Measurements from ENCODE around the gene AKAP7. TPM values are rescaled to one million over a fixed set of nuclear protein-coding genes. Genes with fewer than 3 reads are reported as not detected.
A peak's percentile ranks its signal among the peaks of the same experiment; 100 is the strongest.

AKAP7 gene
- total RNA-seq, 1 donor from 2014 or later: 4.6 TPM

DNA sequence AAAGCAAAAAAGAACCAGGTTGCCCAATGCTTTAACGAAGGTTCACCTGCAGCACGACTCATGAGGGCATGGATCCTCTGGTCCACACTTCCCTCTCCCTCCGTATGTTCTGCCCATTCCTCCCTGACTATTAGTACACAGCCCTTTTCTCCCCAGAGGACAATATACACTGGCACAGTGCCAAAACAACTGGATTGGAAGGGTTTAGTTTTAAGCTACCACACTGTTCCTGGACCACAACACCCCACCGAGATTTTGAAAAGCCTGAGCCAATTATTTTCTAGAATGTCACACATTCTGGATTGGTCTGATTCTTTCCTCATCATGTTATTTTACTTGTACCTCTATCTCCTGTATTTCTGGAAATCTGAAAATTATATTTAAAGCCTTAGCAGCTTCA lies 2.9 kb upstream of the AKAP7 start:
- TF ChIP-seq, protein P1, sequence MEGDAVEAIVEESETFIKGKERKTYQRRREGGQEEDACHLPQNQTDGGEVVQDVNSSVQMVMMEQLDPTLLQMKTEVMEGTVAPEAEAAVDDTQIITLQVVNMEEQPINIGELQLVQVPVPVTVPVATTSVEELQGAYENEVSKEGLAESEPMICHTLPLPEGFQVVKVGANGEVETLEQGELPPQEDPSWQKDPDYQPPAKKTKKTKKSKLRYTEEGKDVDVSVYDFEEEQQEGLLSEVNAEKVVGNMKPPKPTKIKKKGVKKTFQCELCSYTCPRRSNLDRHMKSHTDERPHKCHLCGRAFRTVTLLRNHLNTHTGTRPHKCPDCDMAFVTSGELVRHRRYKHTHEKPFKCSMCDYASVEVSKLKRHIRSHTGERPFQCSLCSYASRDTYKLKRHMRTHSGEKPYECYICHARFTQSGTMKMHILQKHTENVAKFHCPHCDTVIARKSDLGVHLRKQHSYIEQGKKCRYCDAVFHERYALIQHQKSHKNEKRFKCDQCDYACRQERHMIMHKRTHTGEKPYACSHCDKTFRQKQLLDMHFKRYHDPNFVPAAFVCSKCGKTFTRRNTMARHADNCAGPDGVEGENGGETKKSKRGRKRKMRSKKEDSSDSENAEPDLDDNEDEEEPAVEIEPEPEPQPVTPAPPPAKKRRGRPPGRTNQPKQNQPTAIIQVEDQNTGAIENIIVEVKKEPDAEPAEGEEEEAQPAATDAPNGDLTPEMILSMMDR (IDR thresholded peaks at IDR 0.05; ENCODE audit: insufficient read depth, low read depth, low read length): no peak
- TF ChIP-seq EZH2 (IDR thresholded peaks at IDR 0.05; ENCODE audit: insufficient read depth, low read length): no peak
- Histone ChIP-seq H4K20me1 (ENCODE audit: insufficient read depth, low read length) (no peaks in the 10 kb centered on the region), H3K9ac (ENCODE audit: low read length) (no peak overlapping the region), H3K27me3 (ENCODE audit: insufficient read depth, low read length) (no peaks in the 10 kb centered on the region), H3K4me2 (ENCODE audit: low read length) (no peak overlapping the region), H3K4me1 (ENCODE audit: insufficient read depth, low read length) (no peaks in the 10 kb centered on the region), H2AFZ (ENCODE audit: low read depth, low read length) (no peak overlapping the region), H3K4me3 (ENCODE audit: insufficient read depth, low read depth, low read length) (no peak overlapping the region), H3K79me2 (ENCODE audit: insufficient read depth, low read length) (no peaks in the 10 kb centered on the region), H3K36me3 (ENCODE audit: insufficient read depth, low read length) (no peaks in the 10 kb centered on the region), H3K27ac (ENCODE audit: low read depth, low read length) (no peak overlapping the region), H3K9me3 (ENCODE audit: insufficient read depth, low read depth, low read length) (no peaks in the 10 kb centered on the region)
- H3K27ac Mint-ChIP-seq (ENCODE audit: unreplicated experiment): no peak overlapping the region
- no peak for FAIRE-seq
- H3K9me3 Mint-ChIP-seq (ENCODE audit: unreplicated experiment): no peaks in the 10 kb centered on the region
- H3K27me3 Mint-ChIP-seq (ENCODE audit: low read depth, unreplicated experiment): no peaks in the 10 kb centered on the region
- H3K4me3 Mint-ChIP-seq (ENCODE audit: unreplicated experiment): no peak overlapping the region
- no peaks in the 10 kb centered on the region for H3K36me3 Mint-ChIP-seq (ENCODE audit: low read depth, unreplicated experiment)
- no peak for DNase-seq (ENCODE audit: low read depth)
- H3K4me1 Mint-ChIP-seq (ENCODE audit: low read depth, unreplicated experiment): peaks cover 10% of the 10 kb centered on the region

DNA sequence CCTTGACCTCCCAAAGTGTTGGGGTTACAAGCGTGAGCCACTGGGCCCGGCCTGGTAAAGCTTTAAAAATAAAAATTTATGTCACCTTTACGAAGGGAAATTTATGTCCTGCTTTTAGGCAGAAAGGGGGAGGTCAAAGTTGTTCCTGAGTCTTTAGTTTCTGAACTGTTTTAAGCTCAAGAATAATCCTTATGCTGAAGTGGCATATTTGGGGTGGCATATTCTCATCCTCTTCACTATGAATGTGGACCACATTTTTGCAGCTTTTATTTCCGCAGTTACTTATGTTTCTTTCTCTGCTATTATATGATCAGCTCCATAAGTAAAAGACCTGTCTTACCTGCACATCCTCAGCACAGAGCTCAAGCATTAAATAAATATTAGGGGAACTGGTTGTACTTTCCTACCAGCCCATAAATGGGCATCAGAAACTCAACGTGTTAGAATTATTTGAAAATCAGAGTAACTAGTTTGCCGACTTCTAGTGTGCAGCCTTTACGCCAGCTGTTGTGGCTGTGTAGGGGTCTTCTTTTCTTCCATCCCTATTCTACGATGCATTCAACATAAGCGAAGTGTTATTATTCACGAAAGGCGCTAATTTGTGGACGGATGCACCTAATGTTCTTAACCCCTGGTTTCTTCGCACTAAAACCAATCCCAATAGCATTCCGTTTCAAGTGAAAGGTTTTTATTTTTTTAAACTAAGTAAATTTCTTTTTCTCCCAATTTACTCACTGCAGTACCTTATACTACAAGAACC lies 867 bp upstream of the AKAP7 start:
- no peaks in the 10 kb centered on the region for H3K79me2 ChIP-seq (ENCODE audit: insufficient read depth, low read length)
- no peaks in the 10 kb centered on the region for H3K36me3 Mint-ChIP-seq (ENCODE audit: low read depth, unreplicated experiment)
- peak overlapping the region; percentile 87 for H3K4me3 Mint-ChIP-seq (ENCODE audit: unreplicated experiment)
- H2AFZ ChIP-seq (ENCODE audit: low read depth, low read length): peak overlapping the region; percentile 95
- TF ChIP-seq, protein P1 (IDR thresholded peaks at IDR 0.05; ENCODE audit: insufficient read depth, low read depth, low read length): no peak
- no peak for TF ChIP-seq EZH2 (IDR thresholded peaks at IDR 0.05; ENCODE audit: insufficient read depth, low read length)
- FAIRE-seq (no peak), DNase-seq (ENCODE audit: low read depth) (no peak)
- peak overlapping the region; percentile 91 for H3K4me2 ChIP-seq (ENCODE audit: low read length)
- H3K4me1 ChIP-seq (ENCODE audit: insufficient read depth, low read length): no peaks in the 10 kb centered on the region
- H3K9me3 ChIP-seq (ENCODE audit: insufficient read depth, low read depth, low read length): no peaks in the 10 kb centered on the region
- H3K4me1 Mint-ChIP-seq (ENCODE audit: low read depth, unreplicated experiment): peaks cover 10% of the 10 kb centered on the region
- no peaks in the 10 kb centered on the region for H3K27me3 ChIP-seq (ENCODE audit: insufficient read depth, low read length)
- H3K36me3 ChIP-seq (ENCODE audit: insufficient read depth, low read length): no peaks in the 10 kb centered on the region
- peak overlapping the region; percentile 76 for H3K4me3 ChIP-seq (ENCODE audit: insufficient read depth, low read depth, low read length)
- peaks cover 1% of the 10 kb centered on the region for H3K27me3 Mint-ChIP-seq (ENCODE audit: low read depth, unreplicated experiment)
- H3K27ac ChIP-seq (ENCODE audit: low read depth, low read length): peak overlapping the region; percentile 70
- H3K27ac Mint-ChIP-seq (ENCODE audit: unreplicated experiment): peak overlapping the region; percentile 82
- H3K9me3 Mint-ChIP-seq (ENCODE audit: unreplicated experiment): no peaks in the 10 kb centered on the region
- peak overlapping the region; percentile 85 for H3K9ac ChIP-seq (ENCODE audit: low read length)
- no peaks in the 10 kb centered on the region for H4K20me1 ChIP-seq (ENCODE audit: insufficient read depth, low read length)

DNA sequence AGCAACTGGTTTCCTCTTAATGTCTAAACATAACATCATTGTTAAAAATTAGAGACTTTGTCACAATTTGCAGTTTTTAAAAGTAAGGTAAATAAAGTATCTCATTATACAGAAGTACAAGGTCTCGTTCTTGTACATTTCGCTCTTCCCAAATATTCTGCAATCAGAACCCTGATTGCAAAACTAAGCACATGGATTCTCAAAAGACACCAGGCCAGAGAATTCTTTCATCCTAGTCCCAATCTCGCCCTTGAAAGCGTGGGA lies 355 bp upstream of the AKAP7 start:
- Mint-ChIP-seq H3K36me3 (ENCODE audit: low read depth, unreplicated experiment) (no peaks in the 10 kb centered on the region), H3K9me3 (ENCODE audit: unreplicated experiment) (no peaks in the 10 kb centered on the region), H3K4me3 (ENCODE audit: unreplicated experiment) (peak overlapping the region; percentile 87), H3K4me1 (ENCODE audit: low read depth, unreplicated experiment) (peaks cover 10% of the 10 kb centered on the region), H3K27ac (ENCODE audit: unreplicated experiment) (peak overlapping the region; percentile 82), H3K27me3 (ENCODE audit: low read depth, unreplicated experiment) (peaks cover 1% of the 10 kb centered on the region)
- FAIRE-seq (no peak), DNase-seq (ENCODE audit: low read depth) (no peak)
- TF ChIP-seq, protein P1 (IDR thresholded peaks at IDR 0.05; ENCODE audit: insufficient read depth, low read depth, low read length): no peak
- no peak for TF ChIP-seq EZH2 (IDR thresholded peaks at IDR 0.05; ENCODE audit: insufficient read depth, low read length)
- Histone ChIP-seq H3K27ac (ENCODE audit: low read depth, low read length) (peak overlapping the region; percentile 70), H3K27me3 (ENCODE audit: insufficient read depth, low read length) (no peaks in the 10 kb centered on the region), H3K36me3 (ENCODE audit: insufficient read depth, low read length) (no peaks in the 10 kb centered on the region), H3K4me1 (ENCODE audit: insufficient read depth, low read length) (no peaks in the 10 kb centered on the region), H4K20me1 (ENCODE audit: insufficient read depth, low read length) (no peaks in the 10 kb centered on the region), H3K79me2 (ENCODE audit: insufficient read depth, low read length) (no peaks in the 10 kb centered on the region), H3K4me2 (ENCODE audit: low read length) (peak overlapping the region; percentile 91), H2AFZ (ENCODE audit: low read depth, low read length) (peak overlapping the region; percentile 95), H3K9ac (ENCODE audit: low read length) (peak overlapping the region; percentile 85), H3K4me3 (ENCODE audit: insufficient read depth, low read depth, low read length) (peak overlapping the region; percentile 76), H3K9me3 (ENCODE audit: insufficient read depth, low read depth, low read length) (no peaks in the 10 kb centered on the region)
